H1 (cell line): ENCODE measurements around the gene ELMO1. TPM values are rescaled to one million over a fixed set of nuclear protein-coding genes. Genes with fewer than 3 reads are reported as not detected.

Experiments used
- CTCF ChIA-PET: fragments of 300-600 bp; sonication (Branson Sonifier 250); formaldehyde crosslinking; loops from one replicate; lab custom pipeline; 2021; ENCODE audit not compliant: partially characterized antibody; lab: Charles Lee
- POLR2A ChIA-PET: fragments of 300-600 bp; sonication (Branson Sonifier 250); formaldehyde crosslinking; loops from one replicate; lab custom pipeline; 2021; ENCODE audit warnings: inconsistent platforms; ENCODE audit not compliant: partially characterized antibody; lab: Charles Lee
- DNase-seq, 2 experiments: peaks; one replicate each; pipeline versions ENCODE4 v3.0.0 to v3.0.0-alpha.2; 2010 to 2022; ENCODE audit warnings: low spot score in 2 of 2, low read depth in 1 of 2, mixed read lengths in 1 of 2
- FAIRE-seq: peaks from 2 replicates; lab custom pipeline; 2011; peaks lifted over from hg19 to GRCh38; lab: Jason Lieb, UNC
- H2AFZ ChIP-seq: 2 replicates; pipeline ENCODE4 v1.8.1; 2012; ENCODE audit warnings: low read length, inconsistent platforms
- H2AK5ac ChIP-seq: 2 replicates; pipeline ENCODE4 v1.6.1; 2013; ENCODE audit warnings: low read depth, low read length
- H2BK120ac ChIP-seq: replicated peaks from 2 replicates; pipeline ENCODE3; 2013; ENCODE audit warnings: low read depth, low read length, inconsistent platforms
- H2BK12ac ChIP-seq: 2 replicates; pipeline ENCODE4 v1.6.1; 2013; ENCODE audit warnings: low read depth, low read length
- H2BK15ac ChIP-seq: 2 replicates; pipeline ENCODE4 v1.6.1; 2013; ENCODE audit warnings: low read length
- H2BK20ac ChIP-seq: 2 replicates; pipeline ENCODE4 v1.6.1; 2013; ENCODE audit warnings: low read length
- H2BK5ac ChIP-seq: 2 replicates; pipeline ENCODE4 v1.6.1; 2013; ENCODE audit warnings: low read depth, low read length
- H3K14ac ChIP-seq: 2 replicates; pipeline ENCODE4 v1.6.1; 2013; ENCODE audit warnings: inconsistent platforms; ENCODE audit not compliant: insufficient read length
- H3K18ac ChIP-seq: 2 replicates; pipeline ENCODE4 v1.6.1; 2013; ENCODE audit warnings: low read length; ENCODE audit errors: extremely low read depth
- H3K23ac ChIP-seq: 2 replicates; pipeline ENCODE4 v1.6.1; 2013; ENCODE audit warnings: inconsistent platforms; ENCODE audit not compliant: insufficient read length
- H3K23me2 ChIP-seq: 2 replicates; pipeline ENCODE4 v1.6.1; 2013; ENCODE audit warnings: low read depth, low read length
- H3K27ac ChIP-seq: 2 replicates; pipeline ENCODE4 v1.6.1; 2011; ENCODE audit warnings: low read depth, low read length, inconsistent platforms
- H3K27me3 ChIP-seq, 4 experiments: replicated peaks in 1 of 4; 1 replicate in 1 of 4; 2 replicates in 3 of 4; pipeline versions ENCODE4 v1.6.1 to v1.8.1; 2011 to 2013; ENCODE audit warnings: low read length in 3 of 4, mild to moderate bottlenecking in 3 of 4, inconsistent platforms in 2 of 4, mixed read lengths in 2 of 4, moderate library complexity in 1 of 4; ENCODE audit not compliant: control insufficient read depth in 3 of 4, insufficient read depth in 3 of 4; ENCODE audit errors: extremely low read depth in 1 of 4
- H3K36me3 ChIP-seq, 4 experiments: 2 replicates each; pipeline versions ENCODE4 v1.6.1 to v1.8.1; 2011 to 2013; ENCODE audit warnings: mild to moderate bottlenecking in 4 of 4, low read length in 3 of 4, moderate library complexity in 2 of 4, control low read depth in 1 of 4, inconsistent platforms in 1 of 4; ENCODE audit not compliant: insufficient read depth in 4 of 4, control insufficient read depth in 2 of 4
- H3K4ac ChIP-seq: replicated peaks from 2 replicates; pipeline ENCODE3; 2013; ENCODE audit warnings: low read length, low read depth, mixed read lengths, inconsistent platforms; ENCODE audit not compliant: insufficient read length
- H3K4me1 ChIP-seq, 4 experiments: replicated peaks in 1 of 4; 1 replicate in 1 of 4; 2 replicates in 3 of 4; pipeline versions ENCODE4 v1.6.1 to v1.8.1; 2011 to 2013; ENCODE audit warnings: low read length in 3 of 4, inconsistent platforms in 2 of 4, mixed read lengths in 1 of 4; ENCODE audit not compliant: insufficient read depth in 4 of 4, control insufficient read depth in 3 of 4
- H3K4me2 ChIP-seq, 2 experiments: 2 replicates each; pipeline versions ENCODE4 v1.6.1 to v1.8.1; 2011 to 2013; ENCODE audit warnings: low read depth in 2 of 2, low read length in 2 of 2, control low read depth in 1 of 2, inconsistent platforms in 1 of 2, mild to moderate bottlenecking in 1 of 2; ENCODE audit not compliant: insufficient read depth in 1 of 2
- H3K4me3 ChIP-seq, 4 experiments: fragments of 200-600, 300-600 bp in 1 of 4; sonication (generic), shearing (Covaris generic), sonication (Bioruptor Twin) in 1 of 4; 2 replicates each; pipeline versions ENCODE4 v1.5.1 to v1.8.1; 2011 to 2016; ENCODE audit warnings: low read length in 4 of 4, low read depth in 3 of 4, control low read depth in 2 of 4, inconsistent platforms in 2 of 4, mild to moderate bottlenecking in 2 of 4, mixed read lengths in 1 of 4, moderate library complexity in 1 of 4; ENCODE audit not compliant: insufficient read depth in 2 of 4; ENCODE audit errors: extremely low read depth in 1 of 4
- H3K56ac ChIP-seq: replicated peaks from 2 replicates; pipeline ENCODE3; 2013; ENCODE audit warnings: low read depth, mild to moderate bottlenecking, mixed read lengths, low read length, inconsistent platforms; ENCODE audit not compliant: insufficient read length
- H3K79me1 ChIP-seq: 2 replicates; pipeline ENCODE4 v1.6.1; 2013; ENCODE audit warnings: low read depth, low read length, control low read depth
- H3K79me2 ChIP-seq, 2 experiments: 2 replicates each; pipeline versions ENCODE4 v1.6.1 to v1.8.1; 2012 to 2013; ENCODE audit warnings: low read length in 2 of 2, mild to moderate bottlenecking in 2 of 2, inconsistent platforms in 1 of 2; ENCODE audit not compliant: insufficient read depth in 2 of 2, control insufficient read depth in 1 of 2
- H3K9ac ChIP-seq, 4 experiments: replicated peaks in 1 of 4; 1 replicate in 1 of 4; 2 replicates in 3 of 4; pipeline versions ENCODE4 v1.6.1 to v1.8.1; 2011 to 2013; ENCODE audit warnings: low read depth in 3 of 4, low read length in 3 of 4, control low read depth in 2 of 4, mild to moderate bottlenecking in 2 of 4, moderate library complexity in 2 of 4, inconsistent platforms in 1 of 4; ENCODE audit errors: extremely low read depth in 1 of 4
- H3K9me3 ChIP-seq, 2 experiments: 2 replicates each; pipeline versions ENCODE4 v1.6.1 to v1.8.1; 2012 to 2013; ENCODE audit warnings: mild to moderate bottlenecking in 2 of 2, moderate library complexity in 2 of 2, control low read depth in 1 of 2, inconsistent platforms in 1 of 2, low read depth in 1 of 2, low read length in 1 of 2, mixed read lengths in 1 of 2; ENCODE audit not compliant: insufficient read depth in 2 of 2
- H4K20me1 ChIP-seq, 2 experiments: replicated peaks in 1 of 2; 2 replicates each; pipeline versions ENCODE3 to v1.8.1; 2011 to 2013; ENCODE audit warnings: inconsistent platforms in 2 of 2, low read length in 2 of 2, mild to moderate bottlenecking in 1 of 2; ENCODE audit not compliant: insufficient read depth in 2 of 2, control insufficient read depth in 1 of 2
- H4K5ac ChIP-seq: 2 replicates; pipeline ENCODE4 v1.6.1; 2013; ENCODE audit warnings: low read length, low read depth, mixed read lengths, inconsistent platforms; ENCODE audit not compliant: insufficient read length
- H4K8ac ChIP-seq: 2 replicates; pipeline ENCODE4 v1.8.0; 2013; ENCODE audit warnings: mild to moderate bottlenecking, moderate library complexity, low read length, inconsistent platforms; ENCODE audit not compliant: insufficient read depth; ENCODE audit errors: extremely low read depth
- H4K91ac ChIP-seq: replicated peaks from 2 replicates; pipeline ENCODE3; 2013; ENCODE audit warnings: low read length, mixed read lengths, inconsistent platforms; ENCODE audit not compliant: insufficient read length
- ASH2L ChIP-seq: fragments of 200-600, 300-600 bp; sonication (generic); IDR thresholded peaks from one replicate; pipeline ENCODE4 v1.7.1; 2017; ENCODE audit warnings: low read length
- EGR1 ChIP-seq: IDR thresholded peaks from 2 replicates; pipeline ENCODE4 v1.6.1; 2011; ENCODE audit warnings: low read depth, low read length, borderline replicate concordance
- KDM4A ChIP-seq: IDR thresholded peaks from one replicate; pipeline ENCODE4 v1.7.1; 2012; ENCODE audit warnings: low read depth, mild to moderate bottlenecking, moderate library complexity, low read length, inconsistent platforms; ENCODE audit not compliant: severe bottlenecking
- SUZ12 ChIP-seq: fragments of 200-600 bp; sonication (generic); IDR thresholded peaks from 2 replicates; pipeline ENCODE4 v1.6.1; 2012; ENCODE audit warnings: mild to moderate bottlenecking, inconsistent platforms, low read length, moderate library complexity, mixed read lengths
- WGBS, 2 experiments: shearing (Covaris generic) in 1 of 2; methylation state at CpG; one replicate each; pipeline versions ENCODE4 v1.1.6 to v1.1.7; 2013 to 2015; ENCODE audit warnings: low lambda C conversion rate in 2 of 2, mixed read lengths in 2 of 2, inconsistent platforms in 1 of 2, low coverage in 1 of 2, missing lambda C conversion rate in 1 of 2; ENCODE audit not compliant: insufficient replicate concordance in 2 of 2, insufficient coverage in 1 of 2, insufficient read length in 1 of 2; ENCODE audit errors: extremely low coverage in 1 of 2, missing lambda C conversion rate in 1 of 2; 5-methylcytosine and 5-hydroxymethylcytosine counted together
- polyA plus RNA-seq, 7 experiments: library from polyadenylated mRNA; depleted of rRNA in 3 of 7; stranded (reverse) in 5 of 7; unstranded in 2 of 7; fragments of >200 nt in 5 of 7; fragments of 200-250 nt in 2 of 7; gene quantifications; 1 replicate in 5 of 7; 2 replicates in 1 of 7; 4 replicates in 1 of 7; pipeline versions ENCODE4 v1.2.1 to v1.2.3, GENCODE V29; 2011 to 2013; ENCODE audit warnings: missing spikeins in 2 of 7, mixed read lengths in 2 of 7
- total RNA-seq: library from RNA; stranded (reverse); fragmentation: NEBNext Ultra II Directional; extraction: Animal tissue kit (Norgen Biotek cat#: 25700); gene quantifications from 2 replicates; pipeline ENCODE4 v1.2.1, GENCODE V29; 2021

The ELMO1 gene
- total and polyA plus RNA-seq, 2 of the 8 experiments (the other 6 are each of a cell fraction or from before 2014, with no cell fraction given) = 18.4 to 21.0 TPM

- H4K91ac ChIP-seq = no peak overlapping the region
- no peak overlapping the region for H2BK15ac ChIP-seq
- no peak overlapping the region for H2AFZ ChIP-seq
- no peak overlapping the region for H3K18ac ChIP-seq
- no peaks in the 10 kb centered on the region; a peak in 2 of 7 replicates for H3K27me3 ChIP-seq
- no peaks in the 10 kb centered on the region for H3K9me3 ChIP-seq
- no peaks in the 10 kb centered on the region for H3K79me1 ChIP-seq
- peaks cover 0 to 15% (median 3%) of the 10 kb centered on the region in 4 experiments; a peak in 4 of 7 replicates for H3K4me1 ChIP-seq
- H3K27ac ChIP-seq = no peak overlapping the region
- H3K79me2 ChIP-seq = peaks cover 0 to 26% of the 10 kb centered on the region in 2 experiments; a peak in 2 of 4 replicates
- no peak overlapping the region for H2BK120ac ChIP-seq
- TF ChIP-seq EGR1 (no peak), SUZ12 (no peak), KDM4A (peak; percentile 29), ASH2L (no peak)
- H3K4me3 ChIP-seq = peak overlapping the region; percentile 70 to 93 (median 74)
- FAIRE-seq (no peak), DNase-seq (no peak)
- no peak overlapping the region for H2BK5ac ChIP-seq
- no peak overlapping the region for H3K4ac ChIP-seq
- H3K56ac ChIP-seq = no peak overlapping the region
- no peak overlapping the region for H3K14ac ChIP-seq
- H3K23ac ChIP-seq = no peak overlapping the region
- CTCF ChIA-PET = interaction anchor here (0.7 to 6.8 kb wide), 15 partner anchors 9 to 386 kb away, joined by 3 to 55 read pairs (median 4); no protein-coding TSS in a partner anchor
- POLR2A ChIA-PET = interaction anchor here (1.1 to 3.5 kb wide), 5 partner anchors 8 to 200 kb away, joined by 3 to 19 read pairs (median 5); no protein-coding TSS in a partner anchor
- no peaks in the 10 kb centered on the region for H3K36me3 ChIP-seq
- H2AK5ac ChIP-seq = no peak overlapping the region
- no peaks in the 10 kb centered on the region for H4K20me1 ChIP-seq
- WGBS, 2 experiments = 1% methylated on average over 19 of the region's 63 CpGs; no CpG with 5 or more reads in 1 of the 2 experiments
- no peak overlapping the region for H2BK20ac ChIP-seq
- no peak overlapping the region for H4K5ac ChIP-seq
- H2BK12ac ChIP-seq = no peak overlapping the region
- peak overlapping the region; percentile 73 to 86 for H3K4me2 ChIP-seq
- H3K9ac ChIP-seq = peak overlapping the region; percentile 24 to 68 (median 52); a peak in 6 of 7 replicates
- peaks cover 12% of the 10 kb centered on the region for H3K23me2 ChIP-seq
- peak overlapping the region; percentile 81; the same call in 1 of the 2 replicates for H4K8ac ChIP-seq
Measured at GRCh38 chr7:37448011-37448635, 541 bp downstream of the ELMO1 start.
